Measurements from ENCODE around the gene MAP1LC3B2. TPM values are rescaled to one million over a fixed set of nuclear protein-coding genes. Genes with fewer than 3 reads are reported as not detected.

The MAP1LC3B2 gene
- total RNA-seq, 1 donor from 2014 or later = not detected

- no peak for DNase-seq (ENCODE audit: low spot score)
- TF ChIP-seq, protein P1, sequence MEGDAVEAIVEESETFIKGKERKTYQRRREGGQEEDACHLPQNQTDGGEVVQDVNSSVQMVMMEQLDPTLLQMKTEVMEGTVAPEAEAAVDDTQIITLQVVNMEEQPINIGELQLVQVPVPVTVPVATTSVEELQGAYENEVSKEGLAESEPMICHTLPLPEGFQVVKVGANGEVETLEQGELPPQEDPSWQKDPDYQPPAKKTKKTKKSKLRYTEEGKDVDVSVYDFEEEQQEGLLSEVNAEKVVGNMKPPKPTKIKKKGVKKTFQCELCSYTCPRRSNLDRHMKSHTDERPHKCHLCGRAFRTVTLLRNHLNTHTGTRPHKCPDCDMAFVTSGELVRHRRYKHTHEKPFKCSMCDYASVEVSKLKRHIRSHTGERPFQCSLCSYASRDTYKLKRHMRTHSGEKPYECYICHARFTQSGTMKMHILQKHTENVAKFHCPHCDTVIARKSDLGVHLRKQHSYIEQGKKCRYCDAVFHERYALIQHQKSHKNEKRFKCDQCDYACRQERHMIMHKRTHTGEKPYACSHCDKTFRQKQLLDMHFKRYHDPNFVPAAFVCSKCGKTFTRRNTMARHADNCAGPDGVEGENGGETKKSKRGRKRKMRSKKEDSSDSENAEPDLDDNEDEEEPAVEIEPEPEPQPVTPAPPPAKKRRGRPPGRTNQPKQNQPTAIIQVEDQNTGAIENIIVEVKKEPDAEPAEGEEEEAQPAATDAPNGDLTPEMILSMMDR (IDR thresholded peaks at IDR 0.05; ENCODE audit: unreplicated experiment) = no peak
- Mint-ChIP-seq H3K4me3 (ENCODE audit: unreplicated experiment) (no peak overlapping the region), H3K36me3 (ENCODE audit: low read depth, unreplicated experiment) (no peaks in the 10 kb centered on the region), H3K27me3 (ENCODE audit: unreplicated experiment) (no peaks in the 10 kb centered on the region), H3K4me1 (ENCODE audit: unreplicated experiment) (peaks cover 3% of the 10 kb centered on the region), H3K27ac (ENCODE audit: unreplicated experiment) (no peak overlapping the region), H3K9me3 (ENCODE audit: unreplicated experiment) (no peaks in the 10 kb centered on the region)
Observed at GRCh38 chr12:116544656-116545055, 14.5 kb upstream of the MAP1LC3B2 start.

GRCh38 chr12:116545144-116545543 lies 14.0 kb upstream of the MAP1LC3B2 start:
- Mint-ChIP-seq H3K36me3 (ENCODE audit: low read depth, unreplicated experiment) (no peaks in the 10 kb centered on the region), H3K9me3 (ENCODE audit: unreplicated experiment) (no peaks in the 10 kb centered on the region), H3K4me3 (ENCODE audit: unreplicated experiment) (no peak overlapping the region), H3K4me1 (ENCODE audit: unreplicated experiment) (no peaks in the 10 kb centered on the region), H3K27ac (ENCODE audit: unreplicated experiment) (no peak overlapping the region), H3K27me3 (ENCODE audit: unreplicated experiment) (no peaks in the 10 kb centered on the region)
- TF ChIP-seq, protein P1 (IDR thresholded peaks at IDR 0.05; ENCODE audit: unreplicated experiment) = no peak
- DNase-seq (ENCODE audit: low spot score) = no peak

GRCh38 chr12:116545936-116546335 lies 13.2 kb upstream of the MAP1LC3B2 start:
- no peak overlapping the region for H3K27ac Mint-ChIP-seq (ENCODE audit: unreplicated experiment)
- no peaks in the 10 kb centered on the region for H3K4me1 Mint-ChIP-seq (ENCODE audit: unreplicated experiment)
- no peaks in the 10 kb centered on the region for H3K9me3 Mint-ChIP-seq (ENCODE audit: unreplicated experiment)
- DNase-seq (ENCODE audit: low spot score) = no peak
- H3K36me3 Mint-ChIP-seq (ENCODE audit: low read depth, unreplicated experiment) = no peaks in the 10 kb centered on the region
- TF ChIP-seq, protein P1 (IDR thresholded peaks at IDR 0.05; ENCODE audit: unreplicated experiment) = no peak
- no peaks in the 10 kb centered on the region for H3K27me3 Mint-ChIP-seq (ENCODE audit: unreplicated experiment)
- no peak overlapping the region for H3K4me3 Mint-ChIP-seq (ENCODE audit: unreplicated experiment)

GRCh38 chr12:116547955-116548501 lies 11.2 kb upstream of the MAP1LC3B2 start:
- Mint-ChIP-seq H3K27me3 (ENCODE audit: unreplicated experiment) (no peaks in the 10 kb centered on the region), H3K4me3 (ENCODE audit: unreplicated experiment) (no peak overlapping the region), H3K36me3 (ENCODE audit: low read depth, unreplicated experiment) (no peaks in the 10 kb centered on the region), H3K27ac (ENCODE audit: unreplicated experiment) (peak overlapping the region; percentile 15), H3K4me1 (ENCODE audit: unreplicated experiment) (no peaks in the 10 kb centered on the region), H3K9me3 (ENCODE audit: unreplicated experiment) (no peaks in the 10 kb centered on the region)
- no peak for DNase-seq (ENCODE audit: low spot score)
- TF ChIP-seq, protein P1 (IDR thresholded peaks at IDR 0.05; ENCODE audit: unreplicated experiment) = no peak

GRCh38 chr12:116549993-116550392 lies 9.2 kb upstream of the MAP1LC3B2 start:
- H3K27me3 Mint-ChIP-seq (ENCODE audit: unreplicated experiment) = peaks cover 1% of the 10 kb centered on the region
- DNase-seq (ENCODE audit: low spot score) = no peak
- H3K36me3 Mint-ChIP-seq (ENCODE audit: low read depth, unreplicated experiment) = no peaks in the 10 kb centered on the region
- no peaks in the 10 kb centered on the region for H3K4me1 Mint-ChIP-seq (ENCODE audit: unreplicated experiment)
- no peak overlapping the region for H3K27ac Mint-ChIP-seq (ENCODE audit: unreplicated experiment)
- TF ChIP-seq, protein P1 (IDR thresholded peaks at IDR 0.05; ENCODE audit: unreplicated experiment) = no peak
- H3K9me3 Mint-ChIP-seq (ENCODE audit: unreplicated experiment) = no peaks in the 10 kb centered on the region
- no peak overlapping the region for H3K4me3 Mint-ChIP-seq (ENCODE audit: unreplicated experiment)

All from endothelial cell (in vitro differentiated cells).